ENCODE data around the gene RIT1.

Gene RIT1

DNA sequence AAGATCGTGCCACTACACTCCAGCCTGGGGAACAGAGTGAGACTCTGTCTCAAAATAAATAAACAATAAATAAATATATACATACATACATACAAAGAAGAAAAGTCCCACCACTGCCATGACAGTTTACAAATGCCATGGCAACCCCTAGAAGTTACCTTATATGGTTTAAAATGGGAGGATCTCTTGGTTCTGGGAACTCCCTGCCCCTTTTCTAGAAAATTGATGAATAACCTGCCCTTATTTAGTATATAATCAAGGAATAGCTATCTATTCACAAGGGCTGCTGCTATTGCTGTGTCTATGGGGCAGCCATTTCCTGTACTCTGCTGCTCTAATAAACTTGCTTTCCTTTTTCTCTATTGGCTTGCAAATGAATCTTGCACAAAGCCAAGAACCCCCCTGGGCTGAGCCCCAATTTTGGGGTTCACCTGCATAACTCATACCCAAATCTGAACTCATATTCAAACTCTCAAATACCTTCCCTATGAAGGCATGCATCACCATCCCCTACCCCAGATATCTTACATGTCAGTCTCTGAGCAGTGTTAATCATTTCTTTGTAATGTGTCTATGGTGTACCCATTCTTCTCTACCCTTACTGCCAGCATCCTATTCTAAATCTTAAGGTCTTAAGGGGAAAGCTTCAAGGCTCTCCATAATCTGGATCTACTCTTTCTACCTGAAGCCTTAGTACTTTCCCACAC is 63.2 kb downstream of the RIT1 start:
- no peak for DNase-seq
